H1 (cell line): Measurements from ENCODE around the gene C1QL2. TPM values are rescaled to one million over a fixed set of nuclear protein-coding genes. Genes with fewer than 3 reads are reported as not detected.

Experiments used
- CTCF ChIA-PET: fragments of 300-600 bp; sonication (Branson Sonifier 250); formaldehyde crosslinking; loops from one replicate; lab custom pipeline; 2021; ENCODE audit not compliant: partially characterized antibody; lab: Charles Lee
- POLR2A ChIA-PET: fragments of 300-600 bp; sonication (Branson Sonifier 250); formaldehyde crosslinking; loops from one replicate; lab custom pipeline; 2021; ENCODE audit warnings: inconsistent platforms; ENCODE audit not compliant: partially characterized antibody; lab: Charles Lee
- DNase-seq, 2 experiments: peaks; one replicate each; pipeline versions ENCODE4 v3.0.0 to v3.0.0-alpha.2; 2010 to 2022; ENCODE audit warnings: low spot score in 2 of 2, low read depth in 1 of 2, mixed read lengths in 1 of 2
- FAIRE-seq: peaks from 2 replicates; lab custom pipeline; 2011; peaks lifted over from hg19 to GRCh38; lab: Jason Lieb, UNC
- H2AFZ ChIP-seq: 2 replicates; pipeline ENCODE4 v1.8.1; 2012; ENCODE audit warnings: low read length, inconsistent platforms
- H2AK5ac ChIP-seq: 2 replicates; pipeline ENCODE4 v1.6.1; 2013; ENCODE audit warnings: low read depth, low read length
- H2BK120ac ChIP-seq: replicated peaks from 2 replicates; pipeline ENCODE3; 2013; ENCODE audit warnings: low read depth, low read length, inconsistent platforms
- H2BK12ac ChIP-seq: 2 replicates; pipeline ENCODE4 v1.6.1; 2013; ENCODE audit warnings: low read depth, low read length
- H2BK15ac ChIP-seq: 2 replicates; pipeline ENCODE4 v1.6.1; 2013; ENCODE audit warnings: low read length
- H2BK20ac ChIP-seq: 2 replicates; pipeline ENCODE4 v1.6.1; 2013; ENCODE audit warnings: low read length
- H2BK5ac ChIP-seq: 2 replicates; pipeline ENCODE4 v1.6.1; 2013; ENCODE audit warnings: low read depth, low read length
- H3K14ac ChIP-seq: 2 replicates; pipeline ENCODE4 v1.6.1; 2013; ENCODE audit warnings: inconsistent platforms; ENCODE audit not compliant: insufficient read length
- H3K18ac ChIP-seq: 2 replicates; pipeline ENCODE4 v1.6.1; 2013; ENCODE audit warnings: low read length; ENCODE audit errors: extremely low read depth
- H3K23ac ChIP-seq: 2 replicates; pipeline ENCODE4 v1.6.1; 2013; ENCODE audit warnings: inconsistent platforms; ENCODE audit not compliant: insufficient read length
- H3K23me2 ChIP-seq: 2 replicates; pipeline ENCODE4 v1.6.1; 2013; ENCODE audit warnings: low read depth, low read length
- H3K27ac ChIP-seq: 2 replicates; pipeline ENCODE4 v1.6.1; 2011; ENCODE audit warnings: low read depth, low read length, inconsistent platforms
- H3K27me3 ChIP-seq, 4 experiments: replicated peaks in 1 of 4; 1 replicate in 1 of 4; 2 replicates in 3 of 4; pipeline versions ENCODE4 v1.6.1 to v1.8.1; 2011 to 2013; ENCODE audit warnings: low read length in 3 of 4, mild to moderate bottlenecking in 3 of 4, inconsistent platforms in 2 of 4, mixed read lengths in 2 of 4, moderate library complexity in 1 of 4; ENCODE audit not compliant: control insufficient read depth in 3 of 4, insufficient read depth in 3 of 4; ENCODE audit errors: extremely low read depth in 1 of 4
- H3K36me3 ChIP-seq, 4 experiments: 2 replicates each; pipeline versions ENCODE4 v1.6.1 to v1.8.1; 2011 to 2013; ENCODE audit warnings: mild to moderate bottlenecking in 4 of 4, low read length in 3 of 4, moderate library complexity in 2 of 4, control low read depth in 1 of 4, inconsistent platforms in 1 of 4; ENCODE audit not compliant: insufficient read depth in 4 of 4, control insufficient read depth in 2 of 4
- H3K4ac ChIP-seq: replicated peaks from 2 replicates; pipeline ENCODE3; 2013; ENCODE audit warnings: low read length, low read depth, mixed read lengths, inconsistent platforms; ENCODE audit not compliant: insufficient read length
- H3K4me1 ChIP-seq, 4 experiments: replicated peaks in 1 of 4; 1 replicate in 1 of 4; 2 replicates in 3 of 4; pipeline versions ENCODE4 v1.6.1 to v1.8.1; 2011 to 2013; ENCODE audit warnings: low read length in 3 of 4, inconsistent platforms in 2 of 4, mixed read lengths in 1 of 4; ENCODE audit not compliant: insufficient read depth in 4 of 4, control insufficient read depth in 3 of 4
- H3K4me2 ChIP-seq, 2 experiments: 2 replicates each; pipeline versions ENCODE4 v1.6.1 to v1.8.1; 2011 to 2013; ENCODE audit warnings: low read depth in 2 of 2, low read length in 2 of 2, control low read depth in 1 of 2, inconsistent platforms in 1 of 2, mild to moderate bottlenecking in 1 of 2; ENCODE audit not compliant: insufficient read depth in 1 of 2
- H3K4me3 ChIP-seq, 4 experiments: fragments of 200-600, 300-600 bp in 1 of 4; sonication (generic), shearing (Covaris generic), sonication (Bioruptor Twin) in 1 of 4; 2 replicates each; pipeline versions ENCODE4 v1.5.1 to v1.8.1; 2011 to 2016; ENCODE audit warnings: low read length in 4 of 4, low read depth in 3 of 4, control low read depth in 2 of 4, inconsistent platforms in 2 of 4, mild to moderate bottlenecking in 2 of 4, mixed read lengths in 1 of 4, moderate library complexity in 1 of 4; ENCODE audit not compliant: insufficient read depth in 2 of 4; ENCODE audit errors: extremely low read depth in 1 of 4
- H3K56ac ChIP-seq: replicated peaks from 2 replicates; pipeline ENCODE3; 2013; ENCODE audit warnings: low read depth, mild to moderate bottlenecking, mixed read lengths, low read length, inconsistent platforms; ENCODE audit not compliant: insufficient read length
- H3K79me1 ChIP-seq: 2 replicates; pipeline ENCODE4 v1.6.1; 2013; ENCODE audit warnings: low read depth, low read length, control low read depth
- H3K79me2 ChIP-seq, 2 experiments: 2 replicates each; pipeline versions ENCODE4 v1.6.1 to v1.8.1; 2012 to 2013; ENCODE audit warnings: low read length in 2 of 2, mild to moderate bottlenecking in 2 of 2, inconsistent platforms in 1 of 2; ENCODE audit not compliant: insufficient read depth in 2 of 2, control insufficient read depth in 1 of 2
- H3K9ac ChIP-seq, 4 experiments: replicated peaks in 1 of 4; 1 replicate in 1 of 4; 2 replicates in 3 of 4; pipeline versions ENCODE4 v1.6.1 to v1.8.1; 2011 to 2013; ENCODE audit warnings: low read depth in 3 of 4, low read length in 3 of 4, control low read depth in 2 of 4, mild to moderate bottlenecking in 2 of 4, moderate library complexity in 2 of 4, inconsistent platforms in 1 of 4; ENCODE audit errors: extremely low read depth in 1 of 4
- H3K9me3 ChIP-seq, 2 experiments: 2 replicates each; pipeline versions ENCODE4 v1.6.1 to v1.8.1; 2012 to 2013; ENCODE audit warnings: mild to moderate bottlenecking in 2 of 2, moderate library complexity in 2 of 2, control low read depth in 1 of 2, inconsistent platforms in 1 of 2, low read depth in 1 of 2, low read length in 1 of 2, mixed read lengths in 1 of 2; ENCODE audit not compliant: insufficient read depth in 2 of 2
- H4K20me1 ChIP-seq, 2 experiments: replicated peaks in 1 of 2; 2 replicates each; pipeline versions ENCODE3 to v1.8.1; 2011 to 2013; ENCODE audit warnings: inconsistent platforms in 2 of 2, low read length in 2 of 2, mild to moderate bottlenecking in 1 of 2; ENCODE audit not compliant: insufficient read depth in 2 of 2, control insufficient read depth in 1 of 2
- H4K5ac ChIP-seq: 2 replicates; pipeline ENCODE4 v1.6.1; 2013; ENCODE audit warnings: low read length, low read depth, mixed read lengths, inconsistent platforms; ENCODE audit not compliant: insufficient read length
- H4K8ac ChIP-seq: 2 replicates; pipeline ENCODE4 v1.8.0; 2013; ENCODE audit warnings: mild to moderate bottlenecking, moderate library complexity, low read length, inconsistent platforms; ENCODE audit not compliant: insufficient read depth; ENCODE audit errors: extremely low read depth
- H4K91ac ChIP-seq: replicated peaks from 2 replicates; pipeline ENCODE3; 2013; ENCODE audit warnings: low read length, mixed read lengths, inconsistent platforms; ENCODE audit not compliant: insufficient read length
- CEBPB ChIP-seq: IDR thresholded peaks from 2 replicates; pipeline ENCODE4 v1.6.1; 2012; ENCODE audit warnings: low read depth, low read length
- CHD1 ChIP-seq: IDR thresholded peaks from 2 replicates; pipeline ENCODE4 v1.6.1; 2012; ENCODE audit warnings: low read depth, low read length, improper control_type of control experiment
- CHD2 ChIP-seq: IDR thresholded peaks from 2 replicates; pipeline ENCODE4 v1.6.1; 2012; ENCODE audit warnings: low read length, improper control_type of control experiment
- CREB1 ChIP-seq: IDR thresholded peaks from 2 replicates; pipeline ENCODE4 v1.6.1; 2012; ENCODE audit warnings: inconsistent platforms
- JUND ChIP-seq: IDR thresholded peaks from 2 replicates; pipeline ENCODE4 v1.6.1; 2011; ENCODE audit warnings: mild to moderate bottlenecking, improper control_type of control experiment, low read length
- MAFK ChIP-seq: IDR thresholded peaks from 2 replicates; pipeline ENCODE4 v1.6.1; 2012; ENCODE audit warnings: low read depth, mild to moderate bottlenecking, improper control_type of control experiment, low read length
- NANOG ChIP-seq: IDR thresholded peaks from 2 replicates; pipeline ENCODE4 v1.6.1; 2011; ENCODE audit warnings: low read length, low read depth, mild to moderate bottlenecking, inconsistent platforms; ENCODE audit not compliant: insufficient read depth, poor library complexity, severe bottlenecking
- POLR2AphosphoS5 ChIP-seq: IDR thresholded peaks from 2 replicates; pipeline ENCODE4 v1.6.1; 2011; ENCODE audit warnings: low read depth, low read length
- SIX5 ChIP-seq: IDR thresholded peaks from 2 replicates; pipeline ENCODE4 v1.6.1; 2011; ENCODE audit warnings: mild to moderate bottlenecking, low read depth, low read length
- SP4 ChIP-seq: IDR thresholded peaks from 2 replicates; pipeline ENCODE4 v1.6.1; 2012; ENCODE audit warnings: low read length, inconsistent platforms
- SRF ChIP-seq: IDR thresholded peaks from 2 replicates; pipeline ENCODE4 v1.6.1; 2011; ENCODE audit warnings: mild to moderate bottlenecking, low read depth, low read length, moderate library complexity
- USF2 ChIP-seq: IDR thresholded peaks from 2 replicates; pipeline ENCODE4 v1.6.1; 2011; ENCODE audit warnings: low read length, improper control_type of control experiment
- ZNF274 ChIP-seq: IDR thresholded peaks from 2 replicates; pipeline ENCODE4 v1.7.0; 2012; ENCODE audit warnings: low read length, borderline replicate concordance; ENCODE audit errors: extremely low read depth
- WGBS, 2 experiments: shearing (Covaris generic) in 1 of 2; methylation state at CpG; one replicate each; pipeline versions ENCODE4 v1.1.6 to v1.1.7; 2013 to 2015; ENCODE audit warnings: low lambda C conversion rate in 2 of 2, mixed read lengths in 2 of 2, inconsistent platforms in 1 of 2, low coverage in 1 of 2, missing lambda C conversion rate in 1 of 2; ENCODE audit not compliant: insufficient replicate concordance in 2 of 2, insufficient coverage in 1 of 2, insufficient read length in 1 of 2; ENCODE audit errors: extremely low coverage in 1 of 2, missing lambda C conversion rate in 1 of 2; 5-methylcytosine and 5-hydroxymethylcytosine counted together
- polyA plus RNA-seq, 7 experiments: library from polyadenylated mRNA; depleted of rRNA in 3 of 7; stranded (reverse) in 5 of 7; unstranded in 2 of 7; fragments of >200 nt in 5 of 7; fragments of 200-250 nt in 2 of 7; gene quantifications; 1 replicate in 5 of 7; 2 replicates in 1 of 7; 4 replicates in 1 of 7; pipeline versions ENCODE4 v1.2.1 to v1.2.3, GENCODE V29; 2011 to 2013; ENCODE audit warnings: missing spikeins in 2 of 7, mixed read lengths in 2 of 7
- total RNA-seq: library from RNA; stranded (reverse); fragmentation: NEBNext Ultra II Directional; extraction: Animal tissue kit (Norgen Biotek cat#: 25700); gene quantifications from 2 replicates; pipeline ENCODE4 v1.2.1, GENCODE V29; 2021

Gene C1QL2
- total and polyA plus RNA-seq, 2 of the 8 experiments (the other 6 are each of a cell fraction or from before 2014, with no cell fraction given): 0.80 to 0.88 TPM

DNA sequence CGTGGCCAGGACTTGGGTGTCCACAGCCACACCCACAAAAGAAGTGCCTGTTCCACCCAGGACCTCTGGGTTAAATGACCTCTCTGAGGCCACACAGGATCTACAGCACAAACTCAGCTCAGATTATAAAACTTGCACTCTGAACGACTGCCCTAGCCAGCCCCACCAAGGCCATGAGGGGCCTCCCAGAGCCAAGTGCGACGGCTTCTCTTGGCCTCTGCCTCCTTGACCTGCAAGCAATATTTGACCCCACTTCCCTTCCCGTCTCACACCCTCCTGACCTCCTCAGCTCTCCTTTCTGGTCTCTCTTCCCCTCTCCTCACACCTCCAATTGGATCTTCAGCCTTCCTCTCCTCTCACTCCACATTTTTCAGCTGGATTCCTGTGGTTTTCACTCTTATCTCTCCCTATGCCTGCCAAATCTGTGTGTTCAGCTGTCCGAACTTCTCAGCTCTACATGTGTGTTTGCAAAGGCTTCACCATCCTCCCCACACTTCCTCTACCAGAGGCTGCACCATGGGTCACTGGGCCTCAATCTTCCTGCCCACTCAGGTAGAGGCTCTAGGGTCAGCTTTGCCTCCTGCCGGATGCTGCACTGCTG, 39.8 kb upstream of the C1QL2 start:
- H4K5ac ChIP-seq: no peak overlapping the region
- H3K23ac ChIP-seq: no peak overlapping the region
- no peak overlapping the region for H3K4me3 ChIP-seq
- CTCF ChIA-PET: interaction anchor here (0.7 to 3.8 kb wide), 11 partner anchors 9 to 316 kb away, joined by 3 to 23 read pairs (median 5); no protein-coding TSS in a partner anchor
- no peaks in the 10 kb centered on the region for H3K9me3 ChIP-seq
- peak overlapping the region; percentile 90; the same call in 1 of the 2 replicates for H2BK20ac ChIP-seq
- no peak overlapping the region for H4K8ac ChIP-seq
- no peak overlapping the region for H3K14ac ChIP-seq
- H2BK12ac ChIP-seq: peak overlapping the region; percentile 29; the same call in 1 of the 2 replicates
- H3K9ac ChIP-seq: no peak overlapping the region
- 89% methylated on average over 7 of the region's 7 CpGs; no CpG with 5 or more reads in 1 of the 2 experiments for WGBS, 2 experiments
- peak overlapping the region; percentile 82; the same call in 1 of the 2 replicates for H2AK5ac ChIP-seq
- no peak overlapping the region for H3K4me2 ChIP-seq
- POLR2A ChIA-PET: interaction anchor here (0.7 to 1.4 kb wide), 2 partner anchors 12 to 13 kb away, joined by 3 read pairs; no protein-coding TSS in a partner anchor
- H2AFZ ChIP-seq: no peak overlapping the region
- H2BK5ac ChIP-seq: peak overlapping the region; percentile 4; the same call in 1 of the 2 replicates
- DNase-seq (no peak), FAIRE-seq (no peak)
- H3K36me3 ChIP-seq: no peaks in the 10 kb centered on the region
- H2BK15ac ChIP-seq: peak overlapping the region; percentile 92; the same call in 1 of the 2 replicates
- H3K23me2 ChIP-seq: no peaks in the 10 kb centered on the region; the same call in 1 of the 2 replicates
- no peak overlapping the region for H3K56ac ChIP-seq
- no peaks in the 10 kb centered on the region for H3K79me2 ChIP-seq
- H3K27me3 ChIP-seq: no peaks in the 10 kb centered on the region; a peak in 1 of 7 replicates
- no peaks in the 10 kb centered on the region for H3K79me1 ChIP-seq
- H4K20me1 ChIP-seq: no peaks in the 10 kb centered on the region
- peak overlapping the region; percentile 58 for H4K91ac ChIP-seq
- H3K18ac ChIP-seq: no peak overlapping the region; the same call in 1 of the 2 replicates
- H3K27ac ChIP-seq: no peak overlapping the region
- peaks cover 3 to 14% (median 7%) of the 10 kb centered on the region in 4 experiments; a peak in 5 of 7 replicates for H3K4me1 ChIP-seq
- no peak overlapping the region for H3K4ac ChIP-seq
- H2BK120ac ChIP-seq: no peak overlapping the region
- no peak for TF ChIP-seq JUND
- TF ChIP-seq CREB1: no peak
- no peak for TF ChIP-seq POLR2AphosphoS5
- TF ChIP-seq USF2: no peak
- no peak for TF ChIP-seq MAFK
- TF ChIP-seq SIX5: no peak
- no peak for TF ChIP-seq NANOG
- no peak for TF ChIP-seq CHD2
- TF ChIP-seq ZNF274: no peak
- no peak for TF ChIP-seq CEBPB
- no peak for TF ChIP-seq SRF
- TF ChIP-seq CHD1: no peak
- no peak for TF ChIP-seq SP4
